ENCODE measurements around the gene IRAK1. TPM values are rescaled to one million over a fixed set of nuclear protein-coding genes. Genes with fewer than 3 reads are reported as not detected.
"Not testable (repeated sequence)": the region's sequence is repeated elsewhere in the genome, so short reads cannot be mapped to it uniquely, and the experiment has no call there.

The IRAK1 gene
- total and polyA plus RNA-seq, 2 donors (not counting 3 experiments of a cell fraction or from before 2014, with no cell fraction given), result 63.6 to 138 TPM

DNA sequence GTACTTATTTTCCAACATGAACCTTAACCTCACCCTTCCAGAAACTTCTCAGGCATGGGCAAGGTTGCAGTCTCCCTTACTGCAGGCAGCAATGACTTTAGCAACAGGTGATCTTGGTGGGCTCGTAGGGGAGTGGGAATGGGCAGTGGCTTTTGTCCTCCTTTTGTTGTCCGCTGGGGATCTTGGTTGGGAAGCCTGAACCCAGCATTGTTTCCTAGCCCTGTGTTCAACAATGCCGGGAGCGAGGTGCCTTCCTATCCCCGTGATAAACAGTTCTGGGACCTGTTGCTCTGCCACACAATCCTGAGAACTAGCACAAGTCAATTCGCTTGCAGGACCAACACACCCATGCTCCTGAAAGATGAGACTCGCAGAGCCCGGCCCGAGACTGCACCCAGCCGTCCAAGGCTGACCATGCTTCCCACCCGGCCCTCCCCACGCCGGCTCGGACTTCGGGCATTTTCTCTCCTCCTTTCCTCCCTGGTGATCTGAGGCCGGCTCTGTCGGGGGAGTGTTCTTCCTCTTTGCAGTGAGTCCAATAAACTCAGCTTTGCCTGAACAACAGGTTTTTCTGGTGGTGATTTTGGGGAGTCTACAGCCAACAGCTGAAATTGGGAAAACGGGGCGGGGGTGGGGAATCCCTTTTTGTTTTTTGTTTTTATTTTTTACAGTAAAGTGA lies 20.2 kb downstream of the IRAK1 start:
- BruUV-seq (replicated peaks), result no TSS peak
- Histone ChIP-seq H3K79me2 (ENCODE audit: control insufficient read depth, insufficient read depth, low read length) (no peaks in the 10 kb centered on the region), H3K27ac (ENCODE audit: insufficient read depth, low read depth, low read length) (no peak overlapping the region), H3K9me3 (replicated peaks; ENCODE audit: control insufficient read depth, insufficient read depth, low read length) (no peaks in the 10 kb centered on the region), H4K20me1 (replicated peaks; ENCODE audit: control insufficient read depth, extremely low read depth, insufficient read depth, low read length) (no peaks in the 10 kb centered on the region), H3K9me1 (replicated peaks; ENCODE audit: control insufficient read depth, extremely low read depth, insufficient read depth, low read length) (no peaks in the 10 kb centered on the region), H3K9ac (replicated peaks; ENCODE audit: extremely low read depth, insufficient read depth, low read length) (no peak overlapping the region), H3K4me3 (replicated peaks in 1 of 3; ENCODE audit: insufficient read depth in 1 of 3, low read depth in 1 of 3, low read length in 3 of 3) (no peak overlapping the region), H3K27me3 (ENCODE audit: control insufficient read depth in 2 of 2, insufficient read depth in 2 of 2, low read length in 2 of 2) (no peaks in the 10 kb centered on the region), H3K4me1 (ENCODE audit: control insufficient read depth, extremely low read depth, insufficient read depth, low read length) (no peaks in the 10 kb centered on the region), H3K36me3 (ENCODE audit: control insufficient read depth in 2 of 2, extremely low read depth in 1 of 2, insufficient read depth in 2 of 2, low read length in 2 of 2) (no peaks in the 10 kb centered on the region), H2AFZ (ENCODE audit: low read depth, low read length) (peak overlapping the region; percentile 48), H3K4me2 (ENCODE audit: insufficient read depth, low read length) (no peak overlapping the region)
- CTCF ChIA-PET, result interaction anchor here (0.6 to 1.7 kb wide), 3 partner anchors 9 to 39 kb away, joined by 3 to 8 read pairs (median 4); no protein-coding TSS in a partner anchor
- no peak for DNase-seq (ENCODE audit: low read depth, low spot score)
- peak; percentile 54 for FAIRE-seq
- dilution Hi-C loops (cut with MboI; ENCODE audit: extremely low pct_ligation_motif_present, low sequenced_read_pairs) (no loop called here), intact Hi-C loops (cut with micrococcal nuclease) (no loop called here)
- TF ChIP-seq MYC (IDR thresholded peaks at IDR 0.05; ENCODE audit: low read depth, low read length), result no peak
- no peak for TF ChIP-seq FOS (IDR thresholded peaks at IDR 0.05; ENCODE audit: borderline replicate concordance, insufficient read depth, low read length)
- TF ChIP-seq, protein P1, sequence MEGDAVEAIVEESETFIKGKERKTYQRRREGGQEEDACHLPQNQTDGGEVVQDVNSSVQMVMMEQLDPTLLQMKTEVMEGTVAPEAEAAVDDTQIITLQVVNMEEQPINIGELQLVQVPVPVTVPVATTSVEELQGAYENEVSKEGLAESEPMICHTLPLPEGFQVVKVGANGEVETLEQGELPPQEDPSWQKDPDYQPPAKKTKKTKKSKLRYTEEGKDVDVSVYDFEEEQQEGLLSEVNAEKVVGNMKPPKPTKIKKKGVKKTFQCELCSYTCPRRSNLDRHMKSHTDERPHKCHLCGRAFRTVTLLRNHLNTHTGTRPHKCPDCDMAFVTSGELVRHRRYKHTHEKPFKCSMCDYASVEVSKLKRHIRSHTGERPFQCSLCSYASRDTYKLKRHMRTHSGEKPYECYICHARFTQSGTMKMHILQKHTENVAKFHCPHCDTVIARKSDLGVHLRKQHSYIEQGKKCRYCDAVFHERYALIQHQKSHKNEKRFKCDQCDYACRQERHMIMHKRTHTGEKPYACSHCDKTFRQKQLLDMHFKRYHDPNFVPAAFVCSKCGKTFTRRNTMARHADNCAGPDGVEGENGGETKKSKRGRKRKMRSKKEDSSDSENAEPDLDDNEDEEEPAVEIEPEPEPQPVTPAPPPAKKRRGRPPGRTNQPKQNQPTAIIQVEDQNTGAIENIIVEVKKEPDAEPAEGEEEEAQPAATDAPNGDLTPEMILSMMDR (IDR thresholded peaks at IDR 0.05; ENCODE audit: extremely low read depth in 1 of 2, insufficient read depth in 1 of 2, low read depth in 1 of 2, low read length in 2 of 2), result no peak
- POLR2A ChIA-PET, result no interaction called here

DNA sequence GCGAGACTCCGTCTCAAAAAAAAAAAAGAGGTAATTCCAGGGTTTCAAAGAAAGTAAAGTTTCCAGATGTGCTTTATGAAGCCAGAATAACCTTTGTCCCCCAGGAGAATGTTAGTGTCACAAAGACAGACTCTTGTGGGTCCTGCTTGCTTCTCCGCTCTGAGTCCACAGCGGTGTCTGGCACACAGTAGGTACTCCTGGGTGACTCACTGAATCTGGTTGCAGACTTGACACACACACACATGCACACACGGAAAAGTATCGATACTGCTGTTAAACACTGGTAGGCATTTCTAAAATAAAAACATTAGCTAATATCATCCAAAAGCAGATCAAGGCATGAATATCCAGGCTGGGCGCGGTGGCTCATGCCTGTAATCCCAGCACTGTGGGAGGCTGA lies 24.2 kb downstream of the IRAK1 start:
- no TSS peak for BruUV-seq (replicated peaks)
- no peak for TF ChIP-seq FOS (IDR thresholded peaks at IDR 0.05; ENCODE audit: borderline replicate concordance, insufficient read depth, low read length)
- TF ChIP-seq EZH2 (IDR thresholded peaks at IDR 0.05; ENCODE audit: borderline replicate concordance, low read depth, low read length, severe bottlenecking), result no peak
- TF ChIP-seq, protein P2, sequence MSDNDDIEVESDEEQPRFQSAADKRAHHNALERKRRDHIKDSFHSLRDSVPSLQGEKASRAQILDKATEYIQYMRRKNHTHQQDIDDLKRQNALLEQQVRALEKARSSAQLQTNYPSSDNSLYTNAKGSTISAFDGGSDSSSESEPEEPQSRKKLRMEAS (IDR thresholded peaks at IDR 0.05; ENCODE audit: insufficient read depth, insufficient read length), result no peak

DNA sequence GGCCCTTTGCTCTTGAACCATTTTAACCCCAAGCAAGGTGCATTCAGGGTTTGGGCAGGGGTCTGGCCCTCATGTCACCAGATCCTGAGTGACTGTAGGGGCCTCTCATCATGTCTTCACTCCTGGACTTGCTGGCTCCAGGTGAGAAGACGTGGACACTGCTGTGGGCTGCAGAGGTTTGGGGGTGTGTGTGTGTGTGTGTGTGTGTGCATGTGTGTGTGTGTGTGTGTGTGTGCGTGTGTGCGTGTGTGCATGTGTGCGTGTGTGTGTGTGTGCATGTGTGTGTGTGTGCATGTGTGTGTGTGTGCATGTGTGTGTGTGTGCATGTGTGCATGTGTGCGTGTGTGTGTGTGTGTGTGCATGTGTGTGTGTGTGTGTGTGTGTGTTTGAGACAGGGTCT lies 25.3 kb downstream of the IRAK1 start:
- H3K4me3 ChIP-seq (replicated peaks in 1 of 3; ENCODE audit: insufficient read depth in 1 of 3, low read depth in 1 of 3, low read length in 3 of 3); H3K36me3 ChIP-seq (ENCODE audit: control insufficient read depth in 2 of 2, extremely low read depth in 1 of 2, insufficient read depth in 2 of 2, low read length in 2 of 2); H3K27me3 ChIP-seq (ENCODE audit: control insufficient read depth in 2 of 2, insufficient read depth in 2 of 2, low read length in 2 of 2); H3K4me1 ChIP-seq (ENCODE audit: control insufficient read depth, extremely low read depth, insufficient read depth, low read length); dilution Hi-C loops (cut with MboI; ENCODE audit: extremely low pct_ligation_motif_present, low sequenced_read_pairs); H2AFZ ChIP-seq (ENCODE audit: low read depth, low read length); BruUV-seq (replicated peaks); CTCF ChIA-PET; H3K27ac ChIP-seq (ENCODE audit: insufficient read depth, low read depth, low read length); POLR2A ChIA-PET; H3K4me2 ChIP-seq (ENCODE audit: insufficient read depth, low read length); intact Hi-C loops (cut with micrococcal nuclease); H3K79me2 ChIP-seq (ENCODE audit: control insufficient read depth, insufficient read depth, low read length); H3K9ac ChIP-seq (replicated peaks; ENCODE audit: extremely low read depth, insufficient read depth, low read length); H4K20me1 ChIP-seq (replicated peaks; ENCODE audit: control insufficient read depth, extremely low read depth, insufficient read depth, low read length); H3K9me1 ChIP-seq (replicated peaks; ENCODE audit: control insufficient read depth, extremely low read depth, insufficient read depth, low read length); H3K9me3 ChIP-seq (replicated peaks; ENCODE audit: control insufficient read depth, insufficient read depth, low read length); DNase-seq (ENCODE audit: low read depth, low spot score); FAIRE-seq: not testable (repeated sequence)

More for the DNA sequence above, 24.2 kb downstream of the IRAK1 start:
- Histone ChIP-seq H4K20me1 (replicated peaks; ENCODE audit: control insufficient read depth, extremely low read depth, insufficient read depth, low read length) (no peaks in the 10 kb centered on the region), H3K4me3 (replicated peaks in 1 of 3; ENCODE audit: insufficient read depth in 1 of 3, low read depth in 1 of 3, low read length in 3 of 3) (no peak overlapping the region), H3K27ac (ENCODE audit: insufficient read depth, low read depth, low read length) (no peak overlapping the region), H3K27me3 (ENCODE audit: control insufficient read depth in 2 of 2, insufficient read depth in 2 of 2, low read length in 2 of 2) (no peaks in the 10 kb centered on the region), H3K9me3 (replicated peaks; ENCODE audit: control insufficient read depth, insufficient read depth, low read length) (no peaks in the 10 kb centered on the region), H3K36me3 (ENCODE audit: control insufficient read depth in 2 of 2, extremely low read depth in 1 of 2, insufficient read depth in 2 of 2, low read length in 2 of 2) (no peaks in the 10 kb centered on the region), H3K4me1 (ENCODE audit: control insufficient read depth, extremely low read depth, insufficient read depth, low read length) (no peaks in the 10 kb centered on the region), H3K4me2 (ENCODE audit: insufficient read depth, low read length) (no peak overlapping the region), H2AFZ (ENCODE audit: low read depth, low read length) (no peak overlapping the region), H3K79me2 (ENCODE audit: control insufficient read depth, insufficient read depth, low read length) (no peaks in the 10 kb centered on the region), H3K9ac (replicated peaks; ENCODE audit: extremely low read depth, insufficient read depth, low read length) (no peak overlapping the region), H3K9me1 (replicated peaks; ENCODE audit: control insufficient read depth, extremely low read depth, insufficient read depth, low read length) (no peaks in the 10 kb centered on the region)
- intact Hi-C loops (cut with micrococcal nuclease) (no loop called here), dilution Hi-C loops (cut with MboI; ENCODE audit: extremely low pct_ligation_motif_present, low sequenced_read_pairs) (no loop called here)
- DNase-seq (ENCODE audit: low read depth, low spot score) (no peak), FAIRE-seq (no peak)
- CTCF ChIA-PET, result no interaction called here
- POLR2A ChIA-PET, result no interaction called here

All from endothelial cell of umbilical vein (primary cell).